B cell (primary cell): ENCODE results near the gene ZNF648. TPM values are rescaled to one million over a fixed set of nuclear protein-coding genes. Genes with fewer than 3 reads are reported as not detected.

ENCODE experiments used
- ATAC-seq: fragments of 200-7000 bp; cut with Tn5 transposase; one replicate; pipeline ENCODE4 v1.10.0; 2021; ENCODE audit warnings: low read depth, mild to moderate bottlenecking, moderate number of reproducible peaks, moderate library complexity
- CTCF ChIA-PET: fragments of 350-600 bp; sonication (Branson Sonifier 250); formaldehyde crosslinking; loops from one replicate; lab custom pipeline; 2021; ENCODE audit warnings: antibody characterized with exemption, inconsistent platforms; lab: Charles Lee
- POLR2A ChIA-PET: fragments of 350-600 bp; sonication (Branson Sonifier 250); formaldehyde crosslinking; loops from one replicate; lab custom pipeline; 2021; ENCODE audit warnings: antibody characterized with exemption; lab: Charles Lee
- DNase-seq: peaks from one replicate; pipeline ENCODE4 v3.0.0; 2013
- H2AFZ ChIP-seq: 2 replicates; pipeline ENCODE4 v1.6.1; 2012; ENCODE audit warnings: mild to moderate bottlenecking, low read depth, low read length; ENCODE audit not compliant: insufficient read depth, poor library complexity, severe bottlenecking
- H3K27ac ChIP-seq, 2 donors: 1 replicate in 1 of 2; 2 replicates in 1 of 2; pipeline ENCODE4 v1.5.1; 2012 to 2013; ENCODE audit warnings: low read length in 2 of 2, mild to moderate bottlenecking in 2 of 2, moderate library complexity in 1 of 2
- H3K27me3 ChIP-seq, 4 experiments: fragments of 200-600 bp in 1 of 4; sonication (generic) in 1 of 4; replicated peaks in 1 of 4; 1 replicate in 2 of 4; 2 replicates in 2 of 4; pipeline versions ENCODE4 v1.6.1 to v1.7.0; 2013 to 2016; ENCODE audit warnings: low read length in 3 of 4, mild to moderate bottlenecking in 2 of 4, mixed read lengths in 1 of 4, moderate library complexity in 1 of 4; ENCODE audit not compliant: insufficient read depth in 4 of 4, control insufficient read depth in 3 of 4; ENCODE audit errors: control extremely low read depth in 1 of 4
- H3K36me3 ChIP-seq, 2 experiments: replicated peaks in 1 of 2; 1 replicate in 1 of 2; 2 replicates in 1 of 2; pipeline versions ENCODE4 v1.6.1 to v1.7.1; 2013; ENCODE audit warnings: low read length in 1 of 2; ENCODE audit not compliant: insufficient read depth in 2 of 2, control insufficient read depth in 1 of 2; ENCODE audit errors: control extremely low read depth in 1 of 2, extremely low read depth in 1 of 2
- H3K4me1 ChIP-seq, 2 donors: fragments of 200-600 bp in 1 of 2; sonication (generic) in 1 of 2; 1 replicate in 1 of 2; 2 replicates in 1 of 2; pipeline versions ENCODE4 v1.5.1 to v1.6.1; 2013 to 2017; ENCODE audit warnings: low read length in 2 of 2; ENCODE audit not compliant: control insufficient read depth in 2 of 2, insufficient read depth in 2 of 2
- H3K4me2 ChIP-seq: replicated peaks from 2 replicates; pipeline ENCODE3; 2012; ENCODE audit warnings: mild to moderate bottlenecking, low read depth, low read length; ENCODE audit not compliant: poor library complexity, severe bottlenecking
- H3K4me3 ChIP-seq, 5 experiments: fragments of 200-600 bp in 1 of 5; sonication (generic) in 1 of 5; 1 replicate in 3 of 5; 2 replicates in 2 of 5; pipeline versions ENCODE4 v1.5.1 to v1.7.0; 2011 to 2016; ENCODE audit warnings: low read length in 4 of 5, mild to moderate bottlenecking in 4 of 5, low read depth in 2 of 5, control low read depth in 1 of 5, moderate library complexity in 1 of 5; ENCODE audit not compliant: insufficient read depth in 1 of 5; ENCODE audit errors: control extremely low read depth in 1 of 5, extremely low read depth in 1 of 5
- H3K79me2 ChIP-seq: fragments of 200-600 bp; sonication (generic); one replicate; pipeline ENCODE4 v1.6.0; 2016; ENCODE audit warnings: low read length; ENCODE audit not compliant: control insufficient read depth, insufficient read depth
- H3K9ac ChIP-seq: fragments of 200-600 bp; sonication (generic); 2 replicates; pipeline ENCODE4 v1.6.1; 2017; ENCODE audit warnings: mild to moderate bottlenecking, low read length, moderate library complexity
- H3K9me3 ChIP-seq, 3 donors: one replicate each; pipeline versions ENCODE4 v1.6.1 to v1.7.1; 2013; ENCODE audit warnings: low read length in 2 of 3; ENCODE audit not compliant: control insufficient read depth in 2 of 3, insufficient read depth in 1 of 3; ENCODE audit errors: control extremely low read depth in 1 of 3
- H4K20me1 ChIP-seq: 2 replicates; pipeline ENCODE4 v1.6.0; 2012; ENCODE audit warnings: mild to moderate bottlenecking, low read length; ENCODE audit not compliant: insufficient read depth, control insufficient read depth, poor library complexity, severe bottlenecking
- H3K27ac Mint-ChIP-seq: one replicate; pipeline ENCODE4 v1.8.0; 2021; ENCODE audit warnings: mixed read lengths
- H3K27me3 Mint-ChIP-seq: one replicate; pipeline ENCODE4 v1.8.0; 2021; ENCODE audit warnings: mixed read lengths
- H3K4me1 Mint-ChIP-seq: one replicate; pipeline ENCODE4 v1.8.0; 2021; ENCODE audit warnings: mixed read lengths
- H3K4me3 Mint-ChIP-seq: one replicate; pipeline ENCODE4 v1.8.0; 2021; ENCODE audit warnings: mixed read lengths
- H3K9me3 Mint-ChIP-seq: one replicate; pipeline ENCODE4 v1.8.0; 2022; ENCODE audit warnings: mixed read lengths; ENCODE audit not compliant: insufficient read depth
- CTCF ChIP-seq: fragments of 200-600 bp; IDR thresholded peaks from one replicate; pipeline ENCODE4 v1.8.0; 2022; ENCODE audit warnings: antibody characterized with exemption, mild to moderate bottlenecking
- EZH2 ChIP-seq: IDR thresholded peaks from 2 replicates; pipeline ENCODE4 v1.6.1; 2012; ENCODE audit warnings: borderline replicate concordance, low read depth, mild to moderate bottlenecking, moderate library complexity, low read length; ENCODE audit not compliant: insufficient read depth, poor library complexity, severe bottlenecking
- WGBS: methylation state at CpG from one replicate; pipeline ENCODE4 v1.1.5; 2013; ENCODE audit warnings: missing lambda C conversion rate; ENCODE audit not compliant: insufficient coverage; 5-methylcytosine and 5-hydroxymethylcytosine counted together
- intact Hi-C: fragments of 100-400 bp; cut with micrococcal nuclease; formaldehyde crosslinking; loops from one replicate; pipeline ENCODE4 v1.10.0; 2022
- polyA plus RNA-seq: library from polyadenylated mRNA; depleted of rRNA; stranded (reverse); fragments of >200 nt; gene quantifications from 2 replicates; pipeline ENCODE4 v1.2.3, GENCODE V29; 2012
- total RNA-seq, 2 donors: library from RNA; stranded (reverse); fragments of 120-200 nt in 1 of 2; gene quantifications; 1 replicate in 1 of 2; 2 replicates in 1 of 2; pipeline versions ENCODE4 v1.2.3 to v1.2.4, GENCODE V29; 2013 to 2022

Gene ZNF648
- total and polyA plus RNA-seq, 2 donors (not counting 1 experiment from before 2014, with no cell fraction given) = not detected

- WGBS = 77% methylated on average over 1 of the region's 1 CpG
- Histone ChIP-seq H3K4me3 (no peak overlapping the region), H3K9me3 (no peaks in the 10 kb centered on the region), H3K27me3 (no peaks in the 10 kb centered on the region), H3K9ac (no peak overlapping the region), H3K36me3 (no peaks in the 10 kb centered on the region), H4K20me1 (no peaks in the 10 kb centered on the region), H2AFZ (no peak overlapping the region), H3K4me2 (no peak overlapping the region), H3K4me1 (peaks cover 0 to 5% of the 10 kb centered on the region in 2 donors), H3K27ac (no peak overlapping the region), H3K79me2 (no peaks in the 10 kb centered on the region)
- Mint-ChIP-seq H3K4me1 (peaks cover 5% of the 10 kb centered on the region), H3K9me3 (no peaks in the 10 kb centered on the region), H3K27me3 (peaks cover 3% of the 10 kb centered on the region), H3K4me3 (no peak overlapping the region), H3K27ac (no peak overlapping the region)
- DNase-seq = peak; percentile 27
- ChIA-PET CTCF (interaction anchor here (0.6 to 3.4 kb wide), 15 partner anchors 8 to 610 kb away, joined by 3 to 38 read pairs (median 3); no protein-coding TSS in a partner anchor), POLR2A (no interaction called here)
- intact Hi-C loops = no loop called here
- TF ChIP-seq EZH2 = no peak
- TF ChIP-seq CTCF = peak; percentile 57
- ATAC-seq = peak; percentile 31
Measured at GRCh38 chr1:182080955-182081582, 19.6 kb upstream of the ZNF648 start.

- Histone ChIP-seq H3K4me1 (peaks cover 0 to 5% of the 10 kb centered on the region in 2 donors), H3K4me3 (no peak overlapping the region), H3K9ac (no peak overlapping the region), H3K27ac (no peak overlapping the region), H3K27me3 (no peaks in the 10 kb centered on the region), H3K4me2 (no peak overlapping the region), H4K20me1 (no peaks in the 10 kb centered on the region), H3K79me2 (no peaks in the 10 kb centered on the region), H2AFZ (no peak overlapping the region), H3K9me3 (no peaks in the 10 kb centered on the region), H3K36me3 (no peaks in the 10 kb centered on the region)
- ChIA-PET POLR2A (no interaction called here), CTCF (interaction anchor here (0.9 to 3.4 kb wide), 9 partner anchors 7 to 600 kb away, joined by 3 to 38 read pairs (median 5); no protein-coding TSS in a partner anchor)
- TF ChIP-seq CTCF = no peak
- TF ChIP-seq EZH2 = no peak
- H3K27ac Mint-ChIP-seq = no peak overlapping the region
- peaks cover 6% of the 10 kb centered on the region for H3K27me3 Mint-ChIP-seq
- DNase-seq (no peak), ATAC-seq (no peak)
- H3K4me3 Mint-ChIP-seq = no peak overlapping the region
- H3K4me1 Mint-ChIP-seq = peaks cover 5% of the 10 kb centered on the region
- no peaks in the 10 kb centered on the region for H3K9me3 Mint-ChIP-seq
- WGBS = 71% methylated on average over 3 of the region's 3 CpGs
- intact Hi-C loops = no loop called here
Measured at GRCh38 chr1:182080040-182080439, 18.5 kb upstream of the ZNF648 start.
